C4-2B (cell line): ENCODE measurements around the gene CSTF2.

Experiments used
- CTCF ChIP-seq: fragments of 450-650 bp; conservative IDR thresholded peaks from 2 replicates; pipeline ENCODE4 v1.5.1; 2017; ENCODE audit warnings: mild to moderate bottlenecking
- ZFX ChIP-seq: fragments of 450-650 bp; IDR thresholded peaks from 2 replicates; pipeline ENCODE4 v1.6.1; 2017

DNA sequence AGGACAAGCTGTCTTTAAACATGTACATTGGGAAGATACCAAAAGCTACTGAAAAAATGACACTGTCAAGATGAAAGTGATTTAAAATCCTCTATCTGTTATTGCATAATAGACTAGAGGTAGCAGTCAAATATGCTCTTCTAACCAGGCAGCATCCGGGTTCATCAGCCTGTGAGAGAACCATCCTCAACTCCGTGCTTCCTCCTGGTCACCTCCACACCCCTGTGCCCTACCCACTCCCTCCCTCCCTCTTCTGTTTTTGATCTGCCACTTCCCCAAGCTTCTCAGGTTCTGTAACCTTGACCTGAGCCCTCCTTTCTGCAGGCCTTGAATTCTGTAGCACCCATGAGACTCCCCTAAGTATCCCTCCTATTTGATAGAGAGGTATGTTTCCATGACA, 48.1 kb downstream of the CSTF2 start:
- TF ChIP-seq CTCF, result no peak
- no peak for TF ChIP-seq ZFX
